Stimulated activated CD8-positive, alpha-beta memory T cell treated with anti-CD3 and anti-CD28 coated beads, Interleukin-7, amount 100 ng/mL, for 24 hours (primary cell): ENCODE measurements around the gene PREPL.
A peak's percentile ranks its signal among the peaks of the same experiment; 100 is the strongest.
"Not testable (repeated sequence)": the region's sequence is repeated elsewhere in the genome, so short reads cannot be mapped to it uniquely, and the experiment has no call there.

ENCODE experiments used
- DNase-seq: peaks from one replicate; pipeline ENCODE4 v3.0.0-alpha.2; 2020; ENCODE audit warnings: low read depth

Gene PREPL

GRCh38 chr2:44361330-44362206 is at the start of gene PREPL, which contains the start of gene CAMKMT:
TSS of gene PREPL (minus strand) at chr2:44361494. CDS start at chr2:44346342, 15,152 bp downstream.
TSS of gene CAMKMT (plus strand) at chr2:44361947.
- DNase-seq: peak; percentile 97

GRCh38 chr2:44398243-44398897 is 37.1 kb upstream of the PREPL start:
- no peak for DNase-seq

- DNase-seq: no peak
These were observed 36.3 kb upstream of the PREPL start for GRCh38 chr2:44397447-44398175.

- peak; percentile 27 for DNase-seq
These were observed 31.1 kb upstream of the PREPL start for GRCh38 chr2:44392338-44392943.

- DNase-seq: no peak
These were observed 28.6 kb upstream of the PREPL start for GRCh38 chr2:44389895-44390294.

- DNase-seq: no peak
These were observed 27.6 kb upstream of the PREPL start for GRCh38 chr2:44388877-44389276.

- not testable (repeated sequence) for DNase-seq
These were observed 23.9 kb upstream of the PREPL start for GRCh38 chr2:44385226-44385625.

GRCh38 chr2:44377486-44377885 is 16.2 kb upstream of the PREPL start:
- DNase-seq: no peak

- DNase-seq: no peak
These were observed 11.0 kb upstream of the PREPL start for GRCh38 chr2:44372246-44372645.

GRCh38 chr2:44371445-44371844 is 10.2 kb upstream of the PREPL start:
- no peak for DNase-seq

- DNase-seq: no peak
These were observed 8.1 kb upstream of the PREPL start for GRCh38 chr2:44369392-44369791.

GRCh38 chr2:44367591-44367990 is 6.3 kb upstream of the PREPL start:
- DNase-seq: no peak

- no peak for DNase-seq
These were observed 3.3 kb upstream of the PREPL start for GRCh38 chr2:44364604-44365003.

- DNase-seq: peak; percentile 6
These were observed 1.1 kb upstream of the PREPL start for GRCh38 chr2:44362207-44363015.

GRCh38 chr2:44360749-44361329 is 455 bp downstream of the PREPL start:
- DNase-seq: no peak

- DNase-seq: no peak
These were observed 2.8 kb downstream of the PREPL start for GRCh38 chr2:44358503-44358902.

- DNase-seq: no peak
These were observed 6.5 kb downstream of the PREPL start for GRCh38 chr2:44354761-44355160.

GRCh38 chr2:44352510-44352909 is 8.8 kb downstream of the PREPL start:
- no peak for DNase-seq

GRCh38 chr2:44351676-44352075 is 9.6 kb downstream of the PREPL start:
- DNase-seq: no peak

GRCh38 chr2:44351088-44351487 is 10.2 kb downstream of the PREPL start:
- DNase-seq: no peak

GRCh38 chr2:44349506-44349905 is 11.8 kb downstream of the PREPL start:
- no peak for DNase-seq
